Panc1 (cell line): ENCODE measurements around the gene TBC1D22A. TPM values are rescaled to one million over a fixed set of nuclear protein-coding genes. Genes with fewer than 3 reads are reported as not detected.

ENCODE experiments used
- ATAC-seq: fragments of 200-7000 bp; cut with Tn5 transposase; 2 replicates; pipeline ENCODE4 v1.9.1; 2020; ENCODE audit warnings: mild to moderate bottlenecking, moderate library complexity
- BruUV-seq: library from RNA; stranded (reverse); fragments of 400-500 nt; replicated peaks from 2 replicates; lab custom pipeline; 2021; lab: Mats Ljungman, UMichigan
- CTCF ChIA-PET: fragments of 300-600 bp; sonication (Branson Sonifier 250); formaldehyde crosslinking; loops from one replicate; lab custom pipeline; 2022; ENCODE audit warnings: antibody characterized with exemption; lab: Charles Lee
- POLR2A ChIA-PET: fragments of 300-600 bp; sonication (Branson Sonifier 250); formaldehyde crosslinking; loops from one replicate; lab custom pipeline; 2022; ENCODE audit warnings: antibody characterized with exemption; lab: Charles Lee
- DNase-seq: peaks from one replicate; pipeline ENCODE4 v3.0.0-alpha.2; 2010; ENCODE audit warnings: low read depth, low spot score
- H3K27ac ChIP-seq: 2 replicates; pipeline ENCODE4 v1.5.1; 2011; ENCODE audit warnings: mild to moderate bottlenecking, low read length, inconsistent platforms
- H3K27me3 ChIP-seq: fragments of 200-500 bp; sonication (Bioruptor generic); 2 replicates; pipeline ENCODE4 v1.6.0; 2014; ENCODE audit warnings: low read length, inconsistent platforms; ENCODE audit not compliant: control insufficient read depth, insufficient read depth
- H3K36me3 ChIP-seq: fragments of 200-500 bp; sonication (Bioruptor generic); 2 replicates; pipeline ENCODE4 v1.5.1; 2014; ENCODE audit warnings: inconsistent platforms, mild to moderate bottlenecking, low read length, moderate library complexity; ENCODE audit not compliant: control insufficient read depth, insufficient read depth
- H3K4me1 ChIP-seq: 2 replicates; pipeline ENCODE4 v1.5.1; 2011; ENCODE audit warnings: inconsistent platforms, mild to moderate bottlenecking, low read length, moderate library complexity; ENCODE audit not compliant: control insufficient read depth, insufficient read depth
- H3K4me3 ChIP-seq, 2 experiments: 2 replicates each; pipeline ENCODE4 v1.5.1; 2011 to 2012; ENCODE audit warnings: low read depth in 2 of 2, low read length in 2 of 2, mild to moderate bottlenecking in 2 of 2, inconsistent platforms in 1 of 2, moderate library complexity in 1 of 2
- H3K9me3 ChIP-seq: fragments of 200-500 bp; sonication (Bioruptor generic); 2 replicates; pipeline ENCODE4 v1.5.1; 2014; ENCODE audit warnings: low read depth, mild to moderate bottlenecking, inconsistent platforms, low read length, moderate library complexity; ENCODE audit not compliant: control insufficient read depth, insufficient read depth
- CTCF ChIP-seq: fragments of 450-650 bp; IDR thresholded peaks from 2 replicates; pipeline ENCODE4 v1.5.1; 2017; ENCODE audit warnings: mild to moderate bottlenecking
- POLR2AphosphoS5 ChIP-seq: IDR thresholded peaks from 2 replicates; pipeline ENCODE4 v1.6.1; 2012; ENCODE audit warnings: mild to moderate bottlenecking, low read depth, low read length, moderate library complexity
- REST ChIP-seq, 2 experiments: IDR thresholded peaks; 2 replicates each; pipeline ENCODE4 v1.6.1; 2011 to 2012; ENCODE audit warnings: low read depth in 2 of 2, control low read depth in 1 of 2, low read length in 1 of 2, mild to moderate bottlenecking in 1 of 2, moderate library complexity in 1 of 2; ENCODE audit not compliant: insufficient read depth in 1 of 2
- SIN3A ChIP-seq: IDR thresholded peaks from 2 replicates; pipeline ENCODE4 v1.6.1; 2012; ENCODE audit warnings: low read depth, mild to moderate bottlenecking, low read length, moderate library complexity, borderline replicate concordance; ENCODE audit not compliant: insufficient read depth
- TCF7L2 ChIP-seq: IDR thresholded peaks from 2 replicates; pipeline ENCODE4 v1.6.1; 2011; ENCODE audit warnings: mild to moderate bottlenecking, low read depth, low read length, inconsistent platforms
- in situ Hi-C: cut with HindIII; loops from 2 replicates; pipeline ENCODE4 v1.10.0; 2016; ENCODE audit warnings: low sequenced_read_pairs, low pct_unique_long_range_greater_than_20kb
- intact Hi-C: fragments of 100-400 bp; cut with micrococcal nuclease; formaldehyde crosslinking; loops from one replicate; pipeline ENCODE4 v1.10.0; 2022; ENCODE audit not compliant: unreplicated experiment
- total RNA-seq: library from RNA; stranded (reverse); gene quantifications from one replicate; pipeline ENCODE4 v1.2.1, GENCODE V29; 2021; ENCODE audit not compliant: unreplicated experiment

The TBC1D22A gene
- total RNA-seq, 1 experiment from 2014 or later: 28.7 TPM

GRCh38 chr22:46730568-46731245 is 31.7 kb upstream of the TBC1D22A start:
- ATAC-seq (no peak), DNase-seq (no peak)
- H3K27me3 ChIP-seq: no peaks in the 10 kb centered on the region
- H3K9me3 ChIP-seq: no peaks in the 10 kb centered on the region
- ChIA-PET POLR2A (interaction anchor here (0.5 kb wide), 1 partner anchor 257 kb away, joined by 5 read pairs; no protein-coding TSS in a partner anchor), CTCF (no interaction called here)
- intact Hi-C loops (no loop called here), in situ Hi-C loops (no loop called here)
- no peak overlapping the region for H3K27ac ChIP-seq
- BruUV-seq: no TSS peak
- H3K36me3 ChIP-seq: no peaks in the 10 kb centered on the region
- H3K4me1 ChIP-seq: peaks cover 9% of the 10 kb centered on the region; the same call in 1 of the 2 replicates
- no peak for TF ChIP-seq REST (IDR thresholded peaks at IDR 0.05; ENCODE audit: insufficient read depth in 1 of 2, low read depth in 2 of 2, low read length in 1 of 2)
- TF ChIP-seq POLR2AphosphoS5: no peak
- TF ChIP-seq TCF7L2: no peak
- no peak for TF ChIP-seq SIN3A
- no peak for TF ChIP-seq CTCF
- no peak overlapping the region for H3K4me3 ChIP-seq

DNA sequence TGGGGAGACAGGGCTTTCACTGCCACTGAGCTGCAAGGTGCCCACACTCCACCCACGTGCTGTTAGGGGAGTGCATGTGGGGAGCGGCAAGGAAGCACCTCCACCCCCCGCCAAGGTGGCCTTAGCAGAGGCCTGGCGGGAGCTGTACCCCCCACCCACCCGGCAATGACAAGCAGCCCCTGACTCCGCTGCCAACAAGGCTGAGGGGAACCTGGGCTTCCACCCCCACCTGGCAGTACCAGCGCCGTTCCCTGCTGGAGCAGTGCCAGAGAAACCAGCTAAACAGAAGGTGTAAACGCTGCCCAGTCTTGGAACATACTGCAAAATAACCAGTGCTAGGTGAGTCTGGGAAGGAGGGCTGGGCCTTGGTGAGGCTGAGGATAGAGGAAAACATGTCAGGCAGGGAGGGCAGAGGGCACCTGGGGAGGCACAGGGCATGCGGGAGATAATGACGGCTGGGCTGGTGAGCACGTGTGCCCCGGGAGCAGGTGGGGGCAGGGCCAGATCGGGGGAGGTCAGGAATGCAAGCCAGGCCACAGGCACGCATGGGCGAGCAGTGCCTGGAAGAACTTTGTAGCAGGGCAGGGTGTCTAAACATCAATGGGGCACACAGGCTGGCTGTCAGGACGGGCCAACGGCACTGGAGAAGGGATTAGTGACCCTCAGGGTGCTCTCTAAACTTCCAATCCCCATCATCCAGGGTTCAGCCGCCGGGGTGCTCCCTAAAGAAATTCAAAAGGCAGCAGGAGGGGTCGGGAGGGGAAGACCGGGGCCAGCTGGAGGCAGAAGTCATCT is 31.0 kb upstream of the TBC1D22A start:
- no peak overlapping the region for H3K4me3 ChIP-seq
- H3K9me3 ChIP-seq: no peaks in the 10 kb centered on the region
- H3K36me3 ChIP-seq: no peaks in the 10 kb centered on the region
- no peaks in the 10 kb centered on the region for H3K27me3 ChIP-seq
- CTCF ChIA-PET: no interaction called here
- in situ Hi-C loops (no loop called here), intact Hi-C loops (no loop called here)
- no peak overlapping the region for H3K27ac ChIP-seq
- POLR2A ChIA-PET: no interaction called here
- H3K4me1 ChIP-seq: peaks cover 12% of the 10 kb centered on the region; the same call in 1 of the 2 replicates
- ATAC-seq (peak; percentile 47; the same call in 1 of the 2 replicates), DNase-seq (no peak)
- BruUV-seq: no TSS peak
- TF ChIP-seq CTCF (no peak), TCF7L2 (no peak), REST (IDR thresholded peaks at IDR 0.05; ENCODE audit: insufficient read depth in 1 of 2, low read depth in 2 of 2, low read length in 1 of 2) (no peak), SIN3A (no peak)
